Retinal pigment epithelial cell (primary cell): ENCODE measurements around the gene MYO18B.

Experiments used
- DNase-seq: peaks from one replicate; pipeline ENCODE4 v3.0.0-alpha.2; 2010; ENCODE audit warnings: low read depth
- H3K4me3 ChIP-seq: 2 replicates; pipeline ENCODE4 v1.5.1; 2011; ENCODE audit warnings: mild to moderate bottlenecking, low read length, control low read depth, moderate library complexity
- TF ChIP-seq, protein P1 (sequence below): conservative IDR thresholded peaks from 2 replicates; pipeline ENCODE4 v1.5.1; 2011; ENCODE audit warnings: low read depth, low read length, control low read depth, inconsistent platforms

MYO18B gene

DNA sequence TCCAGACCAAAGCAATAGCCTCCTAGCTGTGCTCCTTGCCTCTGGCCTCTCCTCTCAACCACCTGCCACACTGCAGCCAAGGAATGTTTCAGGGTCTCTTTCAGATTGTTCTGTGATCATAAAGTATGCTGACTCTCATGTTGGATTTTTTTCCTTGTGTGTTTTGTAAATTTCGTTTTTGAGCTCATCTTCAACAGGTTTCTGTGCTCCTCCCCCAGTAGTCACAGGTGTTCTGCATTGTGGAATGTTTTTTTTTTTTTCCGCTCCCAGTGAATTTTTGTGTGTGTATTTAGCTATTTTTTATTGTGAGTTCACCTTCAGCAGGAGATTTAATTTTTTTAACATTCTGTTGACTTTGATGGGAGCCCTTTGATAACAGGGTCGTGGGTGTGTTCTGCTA, 153.7 kb downstream of the MYO18B start:
- TF ChIP-seq, protein P1, sequence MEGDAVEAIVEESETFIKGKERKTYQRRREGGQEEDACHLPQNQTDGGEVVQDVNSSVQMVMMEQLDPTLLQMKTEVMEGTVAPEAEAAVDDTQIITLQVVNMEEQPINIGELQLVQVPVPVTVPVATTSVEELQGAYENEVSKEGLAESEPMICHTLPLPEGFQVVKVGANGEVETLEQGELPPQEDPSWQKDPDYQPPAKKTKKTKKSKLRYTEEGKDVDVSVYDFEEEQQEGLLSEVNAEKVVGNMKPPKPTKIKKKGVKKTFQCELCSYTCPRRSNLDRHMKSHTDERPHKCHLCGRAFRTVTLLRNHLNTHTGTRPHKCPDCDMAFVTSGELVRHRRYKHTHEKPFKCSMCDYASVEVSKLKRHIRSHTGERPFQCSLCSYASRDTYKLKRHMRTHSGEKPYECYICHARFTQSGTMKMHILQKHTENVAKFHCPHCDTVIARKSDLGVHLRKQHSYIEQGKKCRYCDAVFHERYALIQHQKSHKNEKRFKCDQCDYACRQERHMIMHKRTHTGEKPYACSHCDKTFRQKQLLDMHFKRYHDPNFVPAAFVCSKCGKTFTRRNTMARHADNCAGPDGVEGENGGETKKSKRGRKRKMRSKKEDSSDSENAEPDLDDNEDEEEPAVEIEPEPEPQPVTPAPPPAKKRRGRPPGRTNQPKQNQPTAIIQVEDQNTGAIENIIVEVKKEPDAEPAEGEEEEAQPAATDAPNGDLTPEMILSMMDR, result no peak
- DNase-seq, result no peak
- H3K4me3 ChIP-seq, result no peak overlapping the region

DNA sequence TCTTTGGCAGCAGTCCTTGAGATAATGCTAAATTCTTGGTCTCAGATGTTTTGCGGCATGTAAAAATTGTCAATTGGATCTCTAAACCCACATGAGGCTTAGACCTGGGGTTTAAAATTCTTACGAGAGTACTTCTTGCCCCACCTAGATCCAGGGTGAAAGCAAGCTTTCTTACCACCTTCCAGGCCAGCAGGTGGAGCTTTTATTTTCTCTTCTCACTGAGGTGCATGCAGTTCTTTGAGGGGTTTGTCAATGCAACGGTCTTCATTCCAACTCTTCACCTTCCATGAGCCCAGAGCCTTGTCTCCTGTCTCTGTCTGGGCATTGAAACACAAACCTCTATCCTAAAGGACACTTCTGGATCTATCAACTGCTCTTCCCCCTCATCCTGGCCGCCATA, 154.1 kb downstream of the MYO18B start:
- TF ChIP-seq, protein P1, result no peak
- no peak overlapping the region for H3K4me3 ChIP-seq
- no peak for DNase-seq

DNA sequence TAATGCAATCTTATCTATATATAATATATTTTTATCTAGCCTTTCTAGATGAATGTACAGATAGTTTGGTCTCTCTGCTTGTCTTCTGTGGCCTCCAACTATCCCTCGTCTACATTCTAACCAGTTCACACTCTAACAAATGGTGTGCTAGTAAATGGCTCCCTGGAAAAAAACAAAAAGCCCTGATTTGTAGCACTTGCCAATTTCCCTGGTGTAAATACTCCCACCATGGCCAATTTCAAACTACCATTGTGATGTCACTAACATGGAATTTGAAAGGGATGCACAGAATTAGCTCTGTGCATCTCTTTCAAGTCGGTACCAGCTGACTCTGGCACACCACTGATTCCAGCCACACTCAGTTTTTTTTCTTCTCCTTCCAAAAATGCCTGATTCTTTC, 154.6 kb downstream of the MYO18B start:
- no peak overlapping the region for H3K4me3 ChIP-seq
- TF ChIP-seq, protein P1, result no peak
- DNase-seq, result no peak

DNA sequence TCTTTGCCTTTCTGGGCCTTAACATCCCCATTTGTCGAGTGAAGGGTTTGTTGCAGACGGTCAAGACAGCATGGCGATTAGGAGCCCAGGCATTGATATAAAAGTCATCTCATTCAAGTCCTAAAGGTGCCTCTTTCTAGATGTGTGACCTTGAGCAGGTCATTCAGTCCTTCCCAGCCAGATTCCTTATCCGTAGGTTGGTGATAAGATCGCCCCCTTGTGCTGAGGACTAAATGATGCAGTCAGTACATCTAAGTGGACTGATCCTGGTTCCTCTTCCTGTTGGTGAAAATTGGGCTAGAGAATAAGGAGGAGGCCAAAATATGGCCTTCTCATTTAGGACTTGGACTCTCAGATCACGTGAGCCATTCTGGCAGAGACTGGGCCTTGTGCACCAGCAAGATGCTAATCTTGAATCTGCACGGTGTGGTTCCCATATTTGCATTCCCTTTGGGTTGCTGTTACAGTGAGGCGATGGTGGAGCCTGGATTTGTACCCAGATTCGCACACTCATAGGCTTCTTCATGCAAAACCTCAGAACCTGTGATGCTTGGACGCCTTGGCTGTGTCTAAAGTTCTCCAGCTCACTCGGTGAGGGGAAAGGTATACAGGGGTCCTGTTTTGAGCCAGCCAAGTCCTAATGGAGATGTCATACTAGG, 156.8 kb downstream of the MYO18B start:
- DNase-seq, result no peak
- no peak overlapping the region for H3K4me3 ChIP-seq
- TF ChIP-seq, protein P1, result no peak

DNA sequence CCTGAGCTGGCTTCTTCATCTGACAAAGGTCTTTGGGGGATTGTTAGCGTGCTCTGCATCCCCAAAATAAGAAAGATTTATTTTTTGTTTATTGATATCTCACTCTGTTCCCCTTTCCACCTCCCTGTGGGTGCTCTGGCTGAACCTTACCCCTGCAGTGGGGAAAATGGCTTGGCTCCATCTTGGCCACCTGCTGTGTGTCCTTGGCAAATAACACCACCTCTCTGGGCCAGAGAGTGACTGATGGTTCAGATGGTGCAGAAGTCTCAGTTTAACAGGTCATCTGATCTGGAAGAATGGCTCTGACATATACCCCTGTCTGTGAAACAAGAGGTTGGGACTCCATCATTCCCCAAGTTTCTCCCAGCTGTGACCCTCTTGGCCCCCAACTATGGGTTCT, 157.6 kb downstream of the MYO18B start:
- TF ChIP-seq, protein P1, result no peak

DNA sequence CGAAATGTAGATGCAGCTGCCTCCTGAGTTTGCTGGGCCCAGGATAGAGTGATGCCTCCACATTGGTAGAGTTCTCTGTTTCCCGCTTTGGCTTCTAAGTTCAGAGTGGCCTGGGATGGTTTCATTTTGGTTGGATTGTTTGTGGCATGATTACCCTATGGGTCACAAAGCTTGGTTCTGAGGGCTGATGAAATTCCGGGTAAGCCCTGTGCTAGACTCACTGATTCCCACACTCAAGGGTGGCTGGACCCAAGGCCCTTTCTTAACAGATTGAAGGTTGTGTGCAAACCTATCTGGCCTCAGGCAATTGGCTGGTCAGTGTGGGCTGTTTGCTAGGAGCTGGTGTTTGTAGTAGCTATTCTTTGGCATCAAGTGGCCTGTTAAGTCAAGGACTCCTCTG, 158.4 kb downstream of the MYO18B start:
- TF ChIP-seq, protein P1, result no peak
- DNase-seq, result no peak
- H3K4me3 ChIP-seq, result no peak overlapping the region

More for the DNA sequence above, 157.6 kb downstream of the MYO18B start:
- DNase-seq, result no peak
- H3K4me3 ChIP-seq, result no peak overlapping the region

DNA sequence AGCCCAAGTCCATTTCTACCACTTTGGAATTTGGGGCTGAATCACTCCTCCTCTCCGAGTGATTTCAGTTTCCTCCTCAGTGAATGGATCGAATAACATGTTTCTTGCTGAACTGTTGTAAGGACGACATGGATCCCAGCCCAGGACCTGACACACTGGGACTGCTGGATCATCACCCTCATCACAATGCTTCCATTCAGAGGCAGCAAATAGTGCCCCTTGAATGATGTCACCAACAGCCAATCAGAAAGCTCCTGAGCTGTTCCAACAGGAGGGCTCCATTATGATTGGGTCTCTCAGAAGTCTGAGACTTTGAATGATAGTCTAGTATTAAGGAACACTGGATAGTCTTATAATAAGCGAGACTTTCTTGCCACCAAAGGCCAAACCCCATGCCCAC, 158.9 kb downstream of the MYO18B start:
- TF ChIP-seq, protein P1, result no peak
- no peak overlapping the region for H3K4me3 ChIP-seq
- no peak for DNase-seq
